NCI-H1930 (cell line): ENCODE measurements around the gene DUSP16.
A peak's percentile ranks its signal among the peaks of the same experiment; 100 is the strongest.

Source experiments
- DNase-seq, 2 experiments: peaks; one replicate each; lab custom pipeline; 2025; lab: John Stamatoyannopoulos, UW

DUSP16 gene

DNA sequence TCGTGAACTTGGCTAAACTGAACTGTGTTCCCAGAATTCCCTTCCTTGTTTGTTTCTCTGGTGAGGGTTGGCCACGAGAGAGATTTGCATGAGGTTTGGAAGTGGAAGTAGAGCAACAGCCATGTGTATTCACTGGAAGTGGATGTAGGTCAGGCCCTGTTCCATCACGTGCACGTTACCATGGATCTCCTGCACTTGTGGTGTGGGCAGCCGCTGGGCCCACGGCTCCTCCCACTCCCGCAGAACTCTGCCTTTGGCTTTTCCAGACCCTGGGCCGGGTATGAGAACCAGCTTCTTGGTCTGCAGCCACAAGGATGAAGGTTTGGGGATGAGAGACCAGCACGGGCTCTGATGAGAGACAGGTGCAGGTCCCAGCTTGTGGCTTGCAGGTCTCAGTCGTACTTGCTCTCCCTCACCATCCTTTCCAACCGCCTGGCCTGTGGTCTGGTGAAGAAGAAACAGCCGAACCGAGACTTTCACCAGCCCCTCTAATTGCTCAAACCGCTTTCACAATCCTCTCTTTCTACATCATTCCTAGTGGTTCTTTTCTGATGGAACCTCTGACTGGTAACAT, 94.9 kb downstream of the DUSP16 start:
- DNase-seq, result no peak

DNA sequence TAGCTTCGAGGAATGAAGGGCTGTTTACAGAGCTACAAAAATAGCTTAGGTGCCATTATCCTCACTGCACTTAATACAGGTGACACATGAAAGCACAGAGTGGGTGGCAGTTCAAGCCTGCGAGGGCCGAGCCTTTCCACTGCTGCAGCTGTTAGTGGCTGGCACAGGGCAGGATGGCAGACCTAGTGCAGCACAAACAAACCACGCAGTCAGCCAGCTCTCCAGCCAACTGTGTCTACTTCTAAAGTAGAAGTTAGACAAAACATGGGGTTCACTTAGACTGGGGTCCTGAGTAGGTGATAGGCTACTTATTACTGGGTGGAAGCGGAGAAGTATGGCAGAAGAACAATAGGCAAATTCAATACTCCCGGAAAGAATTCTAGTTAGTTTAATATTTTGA, 95.4 kb downstream of the DUSP16 start:
- DNase-seq, result no peak

DNA sequence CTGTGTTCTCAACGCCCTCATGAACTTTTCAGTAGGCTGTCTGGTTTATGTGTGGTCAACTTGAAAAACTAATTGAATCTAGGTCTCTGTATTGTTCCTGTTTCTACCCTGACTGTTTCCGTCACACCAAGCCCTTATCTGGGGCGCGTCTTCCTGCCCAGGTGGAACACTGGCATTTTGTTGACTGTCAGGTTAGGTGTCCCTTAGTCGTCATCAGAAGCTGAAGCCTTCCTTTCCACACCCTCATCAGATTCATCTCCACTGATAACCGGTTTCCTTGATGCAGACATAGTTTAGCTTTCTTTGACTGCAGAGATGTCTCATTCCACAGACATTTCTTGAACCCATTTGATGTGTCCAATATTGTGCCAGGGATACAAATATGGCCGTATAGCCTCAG, 96.5 kb downstream of the DUSP16 start:
- DNase-seq, result no peak

DNA sequence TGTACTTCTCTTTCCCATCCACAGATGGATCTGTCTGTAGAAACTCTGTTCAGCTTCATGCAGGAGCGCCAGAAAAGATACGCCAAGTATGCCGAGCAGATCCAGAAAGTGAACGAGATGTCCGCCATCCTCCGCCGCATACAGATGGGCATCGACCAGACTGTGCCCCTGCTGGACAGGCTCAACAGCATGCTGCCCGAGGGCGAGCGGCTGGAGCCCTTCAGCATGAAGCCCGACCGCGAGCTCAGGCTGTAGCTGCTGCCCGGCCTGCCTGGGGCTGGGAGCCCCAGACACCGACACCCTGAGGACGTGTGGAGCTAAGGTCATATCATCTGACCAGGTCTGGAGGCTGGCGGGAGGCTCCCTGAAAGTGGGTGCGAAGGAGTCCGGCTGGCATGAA, 97.1 kb downstream of the DUSP16 start:
- no peak for DNase-seq

DNA sequence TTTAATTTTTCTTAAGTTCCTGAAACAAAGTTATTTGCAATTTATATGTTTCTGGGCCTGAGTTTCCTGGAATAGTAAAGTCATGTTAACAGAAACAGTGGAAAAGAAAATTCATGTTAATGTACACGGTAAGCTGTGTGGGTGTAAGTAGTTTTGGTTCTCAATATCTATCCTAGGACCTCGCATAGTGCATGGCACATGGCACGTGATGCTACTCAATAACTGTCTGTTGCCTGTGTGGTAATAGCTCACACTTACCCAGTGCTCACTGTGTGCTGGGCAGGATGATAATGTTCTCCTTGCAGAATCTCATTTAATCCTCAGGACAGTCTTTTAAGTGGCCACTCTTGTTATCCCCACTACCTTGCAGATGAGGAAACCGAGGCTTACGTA, 100.7 kb downstream of the DUSP16 start:
- DNase-seq, result no peak

DNA sequence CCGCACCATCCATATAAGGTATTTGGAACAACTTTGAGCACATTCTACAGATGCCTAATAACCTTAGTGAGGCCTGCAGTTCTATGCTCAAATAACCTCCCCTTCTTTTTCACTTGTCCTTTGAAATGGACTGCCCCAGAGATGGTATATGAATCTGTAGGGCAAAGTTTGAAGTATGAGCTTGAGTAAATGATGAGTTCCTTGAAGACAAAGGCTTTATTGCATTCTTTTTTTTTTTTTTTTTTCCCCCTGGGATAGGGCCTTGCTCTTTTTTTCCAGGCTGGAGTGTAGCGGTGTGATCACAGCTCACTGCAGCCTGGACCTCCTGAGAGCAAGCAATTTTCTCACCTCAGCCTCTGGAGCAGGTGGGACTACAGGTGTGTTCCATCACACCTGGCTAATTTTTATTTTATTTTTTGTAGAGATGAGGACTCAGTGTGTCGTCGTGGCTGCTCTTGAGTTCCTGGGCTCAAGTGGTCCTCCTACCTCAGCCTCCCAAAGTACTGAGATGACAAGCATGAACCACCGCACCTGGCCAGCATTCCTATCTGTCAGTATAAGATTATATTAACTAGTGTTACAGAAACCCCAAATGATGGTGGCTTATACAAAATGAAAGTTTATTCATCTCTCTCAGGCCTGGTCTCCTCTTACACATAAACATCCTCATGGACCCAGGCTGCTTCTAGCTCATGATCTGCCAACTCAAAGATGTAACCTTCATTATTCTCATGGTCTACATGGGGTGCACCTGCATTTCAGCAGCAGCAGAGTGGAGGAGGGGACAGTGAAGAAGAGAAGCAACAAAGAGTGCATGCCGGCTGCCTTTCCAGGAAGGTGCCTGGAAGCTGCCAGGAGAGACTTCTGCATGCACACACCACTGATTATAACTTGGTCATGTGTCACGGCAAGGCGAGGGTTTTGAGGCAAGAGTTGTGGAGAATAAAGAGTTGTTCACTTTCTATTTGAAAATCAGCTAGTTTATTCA, 101.4 kb downstream of the DUSP16 start:
- no peak for DNase-seq

DNA sequence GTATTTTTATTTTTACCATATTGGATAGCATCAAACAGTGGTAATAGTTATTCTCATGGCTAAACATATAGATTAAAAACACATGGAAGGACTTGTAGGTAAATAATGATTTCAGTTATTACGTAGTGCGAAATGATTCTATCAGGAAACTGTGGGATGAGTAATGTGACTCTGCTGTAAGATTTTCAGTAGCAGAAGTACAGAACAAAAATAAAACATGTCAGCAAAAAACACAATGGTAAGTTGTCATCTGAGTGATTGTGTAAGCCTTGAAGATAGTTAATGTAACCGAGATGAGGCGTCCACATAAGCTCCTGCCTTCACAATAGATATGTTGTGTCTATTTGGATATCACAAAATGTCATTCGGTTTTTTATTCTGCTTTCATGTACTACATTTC, 106.0 kb downstream of the DUSP16 start:
- no peak for DNase-seq

DNA sequence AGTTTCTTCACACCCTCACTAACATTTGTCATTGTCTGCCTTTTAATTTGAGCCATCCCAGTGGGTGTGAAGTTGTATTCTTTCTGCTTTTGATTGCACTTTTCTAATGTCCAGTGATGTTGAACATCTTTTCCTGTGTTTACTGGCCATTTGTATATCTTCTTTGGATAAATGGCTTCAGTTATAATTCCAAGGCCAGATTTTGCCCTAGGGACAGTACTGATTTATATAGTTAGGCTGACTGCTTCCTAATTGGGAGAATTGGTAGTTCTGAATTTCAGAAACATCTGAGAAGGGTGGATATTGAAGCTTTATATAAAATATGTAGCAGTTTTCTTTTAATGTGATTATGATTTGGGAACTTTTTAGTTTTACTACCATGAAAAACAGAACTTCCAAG, 108.3 kb downstream of the DUSP16 start:
- DNase-seq, result no peak

DNA sequence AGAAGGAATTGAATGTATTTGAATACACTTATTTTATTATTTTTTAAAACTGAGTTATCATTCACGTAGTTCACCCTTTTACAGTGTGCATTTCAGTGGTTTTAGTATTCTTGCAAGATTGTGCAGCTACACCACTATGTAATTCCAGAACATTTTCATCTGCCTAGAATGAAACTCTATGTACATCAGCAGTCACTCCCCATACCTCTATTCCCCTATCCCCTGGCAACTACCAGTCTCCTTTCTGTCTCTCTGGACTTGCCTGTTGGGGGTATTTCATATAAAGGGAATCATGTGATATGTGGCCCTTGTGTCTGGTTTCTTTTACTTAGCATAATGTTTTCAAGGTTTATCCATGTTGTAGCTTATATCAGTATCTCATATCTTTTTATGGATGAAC, 109.0 kb downstream of the DUSP16 start:
- DNase-seq, result no peak

DNA sequence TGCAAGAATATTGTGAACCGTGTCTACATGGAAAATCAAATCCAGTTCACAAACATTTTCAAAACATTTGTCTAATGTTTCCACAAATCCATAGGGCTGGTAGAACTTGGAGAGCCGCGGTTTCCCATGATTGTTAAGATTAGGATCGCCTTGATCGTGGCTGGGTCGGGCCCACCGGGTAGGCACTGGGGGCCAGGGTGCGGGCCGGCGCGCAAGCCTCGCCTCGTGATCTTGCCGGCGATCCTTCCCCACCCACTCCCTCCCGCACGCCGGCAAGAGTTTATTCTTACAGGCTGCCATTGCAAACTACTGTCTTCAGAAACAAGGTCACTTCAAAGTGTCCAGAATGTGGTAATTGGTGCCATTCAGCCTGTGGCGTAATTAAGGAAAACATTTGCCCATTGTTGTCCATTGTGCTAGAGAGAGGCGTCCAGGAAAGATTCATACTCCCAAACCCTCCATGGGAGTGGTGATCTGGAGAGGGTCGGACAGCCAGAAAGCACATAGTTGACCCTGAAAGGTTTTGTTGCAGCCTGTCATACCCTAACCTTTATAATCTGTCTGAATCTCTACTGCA, 110.2 kb downstream of the DUSP16 start:
- no peak for DNase-seq

DNA sequence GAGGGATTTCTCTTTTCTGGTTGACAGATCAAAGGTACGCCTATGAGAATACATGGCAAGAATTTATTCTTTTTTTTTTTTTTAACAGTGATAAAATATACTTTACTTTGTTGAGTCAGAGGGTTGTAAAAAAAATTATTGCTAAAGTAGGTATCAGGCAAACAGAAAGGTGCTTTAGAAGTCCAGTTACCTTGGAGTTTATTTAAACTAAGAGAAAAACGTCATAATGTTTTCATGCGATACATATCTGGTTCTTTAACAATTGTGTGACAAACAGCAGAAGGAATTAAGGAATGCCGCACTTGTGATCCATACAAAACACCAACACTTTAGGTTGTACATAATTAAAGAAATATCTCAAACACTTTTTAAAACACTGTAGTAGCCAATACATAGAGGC, 111.6 kb downstream of the DUSP16 start:
- DNase-seq, result no peak

DNA sequence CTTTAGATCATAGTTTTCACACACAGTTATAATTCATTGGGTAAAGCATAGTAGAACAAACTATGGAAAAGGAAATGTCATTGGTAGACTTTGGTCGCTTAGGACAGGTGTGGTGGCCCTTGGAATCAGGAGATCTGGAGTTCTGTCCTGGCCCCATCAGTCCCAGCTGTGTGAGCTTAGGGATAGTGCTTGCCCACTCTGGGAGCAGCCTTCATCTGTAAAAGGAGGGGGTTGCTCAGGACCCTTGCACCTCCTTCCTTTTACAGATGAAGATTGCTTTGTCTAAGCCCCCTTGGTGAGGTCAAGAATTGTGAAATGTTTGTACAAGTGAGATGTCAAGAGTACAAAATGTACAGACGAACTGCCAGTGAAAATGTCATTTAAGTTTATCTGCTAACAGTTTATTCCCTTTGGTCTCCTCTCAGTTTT, 112.6 kb downstream of the DUSP16 start:
- no peak for DNase-seq

DNA sequence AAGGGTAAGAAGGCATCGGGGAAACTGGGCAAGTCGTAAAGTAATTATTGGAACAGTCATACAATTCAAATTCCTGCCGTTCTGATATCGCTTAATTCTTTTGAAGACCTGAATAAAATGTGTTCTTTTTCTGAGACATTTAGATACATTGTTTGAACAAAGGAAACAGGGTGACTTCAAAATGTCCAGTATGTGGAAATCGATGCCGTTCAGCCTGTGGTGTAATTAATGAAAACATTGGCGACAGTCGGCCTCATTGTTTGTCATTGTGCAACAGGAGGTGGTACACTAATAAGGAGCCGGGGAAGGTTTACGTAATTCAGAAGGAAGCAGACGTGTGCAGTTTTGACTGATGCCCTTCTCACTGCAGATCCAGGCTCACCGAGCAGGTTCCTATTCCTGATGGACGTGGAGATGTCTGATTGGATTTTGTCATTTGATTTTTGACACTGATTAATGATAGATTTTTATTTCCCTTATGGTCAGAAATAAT, 113.1 kb downstream of the DUSP16 start:
- DNase-seq, result peak in 1 of 2 experiments; percentile 33

DNA sequence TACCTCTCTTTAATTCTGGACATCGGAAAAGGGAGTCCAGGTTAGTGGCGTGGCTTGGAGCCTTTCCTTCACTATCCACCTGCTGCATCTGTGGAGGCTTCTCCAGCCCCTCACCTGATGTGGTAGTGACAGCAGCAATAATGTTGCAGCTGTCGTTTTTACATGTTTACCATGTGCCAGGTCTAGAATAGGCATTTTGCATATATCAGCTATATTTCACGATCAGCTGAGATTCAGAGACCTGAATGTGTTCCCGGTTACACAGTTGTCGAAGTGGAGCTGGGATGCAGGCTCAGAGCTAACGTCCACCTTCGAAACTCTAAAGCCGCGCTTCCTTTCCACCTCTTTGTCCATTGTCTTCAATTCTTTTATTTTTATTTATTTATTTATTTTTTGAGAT, 114.8 kb downstream of the DUSP16 start:
- no peak for DNase-seq

DNA sequence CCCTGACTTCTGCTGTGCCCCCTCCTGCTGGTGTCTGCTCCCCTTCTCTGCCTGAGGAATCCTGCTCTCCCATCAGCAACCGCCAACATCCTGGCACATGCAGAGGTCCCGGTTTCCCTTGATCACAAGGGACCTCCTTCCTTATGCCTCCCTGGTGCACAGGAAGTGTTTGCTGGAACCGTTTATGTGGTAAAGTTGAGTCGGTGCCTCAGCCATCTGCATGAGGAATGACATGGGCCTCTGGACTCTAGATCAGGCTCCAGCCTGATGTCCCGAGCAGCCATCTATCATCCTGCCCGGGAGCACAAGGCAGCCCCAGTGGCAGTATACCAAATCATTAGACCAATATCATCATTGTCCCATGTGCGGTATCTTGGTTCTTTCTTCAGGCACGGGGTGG, 115.4 kb downstream of the DUSP16 start:
- no peak for DNase-seq

DNA sequence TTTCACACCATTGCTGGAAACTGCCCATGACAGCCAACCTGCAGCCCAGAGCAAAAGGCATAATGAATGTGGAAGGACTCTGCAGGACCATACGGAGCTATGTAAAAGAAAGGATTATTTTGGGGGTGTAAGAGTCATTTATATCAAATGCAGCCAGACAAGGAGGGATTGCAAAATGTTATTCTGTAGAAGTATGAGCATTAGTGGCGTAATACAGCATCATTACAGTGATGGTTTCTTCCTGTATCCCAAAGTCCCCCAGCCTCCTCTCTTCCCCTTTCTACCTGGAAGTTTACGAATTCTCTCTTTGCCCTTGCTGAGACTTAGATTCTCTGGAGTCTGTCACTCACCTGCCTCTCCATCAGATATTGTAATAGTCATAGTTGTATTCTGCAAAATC, 115.9 kb downstream of the DUSP16 start:
- DNase-seq, result no peak

DNA sequence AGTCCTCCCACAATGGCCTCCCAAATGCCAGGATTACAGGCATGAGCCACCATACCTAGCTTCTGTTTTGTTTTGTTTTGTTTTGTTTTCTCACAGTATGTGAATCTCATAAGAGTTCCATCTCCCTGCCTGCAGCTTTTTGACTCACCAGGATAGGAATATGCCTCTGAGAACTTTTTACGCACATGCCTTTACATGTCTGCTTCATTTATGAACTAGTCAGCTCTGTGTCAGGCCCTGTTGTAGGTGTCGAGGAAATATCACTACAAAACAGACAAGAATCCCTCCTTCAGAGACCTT, 116.8 kb downstream of the DUSP16 start:
- no peak for DNase-seq

DNA sequence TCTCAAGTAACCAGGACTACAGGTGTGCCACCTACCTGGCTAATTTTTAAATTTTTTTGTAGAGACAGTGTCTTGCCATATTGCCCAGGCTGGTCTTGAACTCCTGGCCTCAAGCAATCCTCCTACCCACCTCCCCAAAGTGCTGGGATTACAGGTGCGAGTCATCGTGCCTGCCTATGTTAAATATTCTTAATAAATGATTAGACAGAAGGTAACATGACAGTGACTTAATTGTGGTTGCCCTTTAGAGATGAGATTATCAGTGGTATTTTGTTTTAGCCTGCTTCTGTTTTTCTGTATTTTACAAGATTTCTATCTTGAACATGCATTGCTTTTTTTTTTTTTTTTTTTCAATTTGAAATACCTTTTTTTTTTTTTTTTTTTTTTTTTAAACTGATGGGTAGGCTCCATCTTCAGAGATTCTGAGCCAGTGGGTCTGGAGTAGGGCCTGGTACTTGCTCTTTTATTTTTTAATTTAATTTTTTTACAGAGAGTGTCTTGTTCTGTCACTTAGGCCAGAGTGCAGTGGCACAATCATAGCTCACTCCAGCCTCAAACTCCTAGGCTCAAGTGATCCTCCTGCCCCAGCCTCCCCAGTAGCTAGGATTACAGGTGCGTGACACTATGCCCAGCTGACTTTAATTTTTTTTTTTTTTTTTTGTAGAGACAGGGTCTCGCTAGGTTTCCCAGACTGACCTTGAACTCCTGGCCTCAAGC, 117.3 kb downstream of the DUSP16 start:
- no peak for DNase-seq

DNA sequence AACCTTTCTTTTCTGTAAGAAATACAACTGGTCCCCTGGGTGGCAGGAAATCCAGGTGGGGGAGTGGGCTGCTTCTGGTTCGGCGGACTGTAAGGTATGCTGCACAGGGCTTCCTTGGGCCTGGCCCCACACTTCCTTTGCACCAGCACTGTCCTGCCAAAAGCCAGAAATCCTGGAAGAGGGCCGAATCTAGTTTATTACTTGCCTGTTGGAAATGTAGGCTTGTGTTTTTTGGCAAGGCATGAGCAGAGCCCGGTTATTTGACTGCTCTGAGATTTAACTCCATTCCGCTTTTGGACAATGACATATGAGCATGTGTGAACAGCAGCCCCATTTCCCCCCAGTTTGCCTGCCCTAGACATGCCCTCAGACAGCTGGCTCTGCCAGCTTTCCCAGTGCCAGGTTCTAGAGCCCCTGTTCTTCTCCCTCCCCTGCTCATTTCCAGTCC, 119.2 kb downstream of the DUSP16 start:
- DNase-seq, result no peak

DNA sequence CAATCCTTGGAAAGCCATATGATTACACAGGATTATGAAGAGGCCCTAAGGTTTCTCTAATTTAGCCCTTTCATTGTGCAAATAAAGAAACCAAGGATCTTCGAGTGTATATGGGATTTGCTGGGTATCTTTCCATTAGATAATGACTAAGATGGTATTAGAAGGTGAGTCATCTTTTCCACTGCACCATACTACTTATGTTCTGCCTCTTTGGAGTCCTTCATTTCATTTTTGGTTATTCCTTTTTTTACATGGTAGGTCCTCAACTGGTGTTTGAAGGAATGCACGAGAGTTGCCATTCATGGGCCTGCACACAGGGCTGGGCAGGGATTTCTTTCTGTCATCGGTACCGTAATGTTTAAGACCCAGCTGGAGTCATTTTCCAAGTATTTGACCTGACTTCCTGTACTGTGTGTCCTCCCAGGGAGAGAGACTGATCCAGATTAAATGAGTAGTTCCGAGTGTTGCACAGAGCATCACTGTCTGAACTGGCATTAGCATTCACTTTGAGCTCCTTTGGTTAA, 120.1 kb downstream of the DUSP16 start:
- DNase-seq, result no peak

DNA sequence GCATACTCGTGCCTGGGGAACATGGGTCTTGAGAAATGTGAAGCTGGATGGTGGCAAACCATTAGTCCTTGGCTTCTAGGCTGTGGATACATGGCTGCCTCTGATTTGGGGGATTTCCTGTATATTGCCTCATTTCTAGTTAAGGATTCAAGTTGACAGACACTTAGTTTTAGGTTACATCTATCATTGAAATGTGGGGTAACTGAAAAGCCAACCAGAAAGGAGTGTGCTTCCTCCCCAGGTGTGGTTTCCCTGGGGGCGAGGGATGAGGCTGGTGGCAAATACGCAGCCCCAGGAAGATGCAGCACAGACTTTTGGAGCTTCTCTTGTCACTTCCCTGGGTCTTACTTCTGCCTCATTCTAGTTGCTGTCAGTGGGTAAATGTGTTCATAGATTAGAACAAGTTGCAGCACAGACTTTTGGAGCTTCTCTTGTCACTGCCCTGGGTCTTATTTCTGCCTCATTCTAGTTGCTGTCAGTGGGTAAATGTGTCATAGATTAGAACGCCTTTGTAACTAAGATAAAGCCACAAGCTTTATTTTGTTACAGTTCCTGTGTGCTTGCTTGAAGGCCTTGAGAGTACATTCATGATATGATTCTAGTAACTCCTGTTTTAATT, 120.7 kb downstream of the DUSP16 start:
- peak; percentile 51 to 55 for DNase-seq

DNA sequence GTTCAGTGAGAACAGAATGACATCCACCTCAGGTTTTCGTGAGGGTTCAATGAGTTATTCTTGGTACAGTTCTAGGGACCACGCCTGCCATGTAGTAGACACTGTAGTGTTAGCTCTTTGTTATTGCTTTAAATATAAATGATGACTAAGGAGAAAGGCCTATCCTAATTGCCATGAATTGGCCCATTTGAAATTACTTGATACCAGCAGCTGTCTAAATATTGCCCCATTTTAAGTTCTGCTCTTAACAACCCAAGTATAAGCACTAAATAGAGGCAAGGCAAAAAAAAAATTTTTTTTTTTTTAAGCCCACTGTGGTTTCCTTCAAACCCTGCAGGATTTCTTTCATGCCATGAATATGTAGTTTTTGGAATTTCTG, 121.2 kb downstream of the DUSP16 start:
- peak; percentile 81 to 90 for DNase-seq
